GM21367 (cell line): ENCODE measurements around the gene ORAI3.

ENCODE experiments used
- ATAC-seq: cut with Tn5 transposase; IDR thresholded peaks from one replicate; pipeline ENCODE4 v1.9.1; 2021; ENCODE audit not compliant: unreplicated experiment

The ORAI3 gene

DNA sequence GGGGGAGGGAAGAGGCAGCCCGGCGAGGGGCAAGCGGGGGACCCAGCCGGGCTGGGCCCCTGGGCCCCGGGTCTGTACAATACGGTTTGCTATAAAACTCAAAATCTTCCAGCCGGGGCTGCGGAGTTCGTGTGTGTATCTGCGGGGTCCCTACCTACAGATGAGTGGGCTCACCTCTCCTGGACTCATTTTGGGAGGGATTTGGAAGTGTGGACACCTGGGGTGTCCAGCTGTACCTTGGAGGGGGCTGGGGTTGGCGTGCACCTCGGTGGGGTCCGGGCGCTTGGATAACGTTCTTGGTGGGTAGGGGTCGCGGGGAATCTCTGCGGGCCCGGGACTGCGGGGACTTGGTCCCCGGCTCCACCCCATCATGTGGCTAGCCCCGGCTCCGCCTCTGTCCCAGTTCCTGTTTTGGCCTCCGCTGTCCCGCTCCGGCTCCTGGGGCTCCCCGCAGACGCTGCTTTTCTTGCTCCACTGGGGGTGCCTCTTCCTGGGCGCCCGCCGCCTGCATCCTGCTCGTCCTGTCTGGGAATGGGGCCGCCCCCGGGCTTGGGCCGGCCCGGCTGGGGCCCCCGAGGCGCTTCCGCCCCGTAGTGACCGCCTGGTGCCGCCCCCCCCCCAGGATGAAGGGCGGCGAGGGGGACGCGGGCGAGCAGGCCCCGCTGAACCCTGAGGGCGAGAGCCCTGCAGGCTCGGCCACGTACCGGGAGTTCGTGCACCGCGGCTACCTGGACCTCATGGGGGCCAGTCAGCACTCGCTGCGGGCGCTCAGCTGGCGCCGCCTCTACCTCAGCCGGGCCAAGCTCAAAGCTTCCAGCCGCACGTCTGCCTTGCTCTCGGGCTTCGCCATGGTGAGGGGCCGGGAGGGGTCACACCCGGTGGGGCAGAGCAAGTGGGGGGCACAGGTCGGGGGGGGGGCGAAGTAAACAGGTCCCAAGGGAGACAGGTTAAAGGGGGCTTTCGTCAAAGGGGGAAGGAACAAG, at the start of gene ORAI3:
TSS of gene ORAI3 (plus strand) at position 402 of the 983 bp plus-strand sequence. CDS start at position 624, 222 bp downstream.
- no peak for ATAC-seq

DNA sequence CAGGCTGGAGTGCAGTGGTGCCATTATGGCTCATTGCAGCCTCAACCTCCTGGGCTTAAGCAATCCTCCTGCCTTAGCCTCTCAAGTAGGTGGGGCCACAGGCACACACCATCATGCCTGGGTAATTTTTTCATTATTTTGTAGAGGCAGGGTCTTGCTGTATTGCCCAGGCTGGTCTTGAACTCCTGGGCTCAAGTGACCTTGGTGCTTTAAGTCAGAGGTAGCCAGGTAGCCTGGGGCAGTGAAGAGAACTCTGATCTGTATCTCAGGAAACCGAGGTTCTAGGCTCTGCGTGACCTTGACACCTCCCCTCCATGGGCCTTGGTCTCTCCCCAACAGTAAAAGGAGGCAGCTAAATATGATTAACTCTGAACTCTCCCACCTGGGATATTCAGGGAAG, 49.1 kb upstream of the ORAI3 start:
- ATAC-seq: no peak

DNA sequence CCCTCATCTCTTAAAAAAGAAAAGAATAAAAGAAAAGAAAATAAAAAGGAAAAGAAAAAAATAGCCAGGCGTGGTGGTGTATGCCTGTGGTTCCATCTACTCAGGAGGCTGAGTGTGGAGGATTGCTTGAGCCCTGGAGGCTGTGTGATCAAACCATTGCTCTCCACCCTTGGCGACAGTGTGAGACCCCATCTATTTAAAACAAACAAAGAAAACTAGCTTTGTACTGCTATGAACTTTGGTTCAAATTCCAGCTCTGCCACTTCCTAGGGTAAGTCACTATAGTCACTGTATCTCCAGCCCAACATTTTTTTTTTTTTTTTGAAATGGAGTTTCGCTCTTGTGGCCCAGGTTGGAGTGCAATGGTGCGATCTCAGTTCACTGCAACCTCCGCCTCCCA, 48.3 kb upstream of the ORAI3 start:
- ATAC-seq: no peak

DNA sequence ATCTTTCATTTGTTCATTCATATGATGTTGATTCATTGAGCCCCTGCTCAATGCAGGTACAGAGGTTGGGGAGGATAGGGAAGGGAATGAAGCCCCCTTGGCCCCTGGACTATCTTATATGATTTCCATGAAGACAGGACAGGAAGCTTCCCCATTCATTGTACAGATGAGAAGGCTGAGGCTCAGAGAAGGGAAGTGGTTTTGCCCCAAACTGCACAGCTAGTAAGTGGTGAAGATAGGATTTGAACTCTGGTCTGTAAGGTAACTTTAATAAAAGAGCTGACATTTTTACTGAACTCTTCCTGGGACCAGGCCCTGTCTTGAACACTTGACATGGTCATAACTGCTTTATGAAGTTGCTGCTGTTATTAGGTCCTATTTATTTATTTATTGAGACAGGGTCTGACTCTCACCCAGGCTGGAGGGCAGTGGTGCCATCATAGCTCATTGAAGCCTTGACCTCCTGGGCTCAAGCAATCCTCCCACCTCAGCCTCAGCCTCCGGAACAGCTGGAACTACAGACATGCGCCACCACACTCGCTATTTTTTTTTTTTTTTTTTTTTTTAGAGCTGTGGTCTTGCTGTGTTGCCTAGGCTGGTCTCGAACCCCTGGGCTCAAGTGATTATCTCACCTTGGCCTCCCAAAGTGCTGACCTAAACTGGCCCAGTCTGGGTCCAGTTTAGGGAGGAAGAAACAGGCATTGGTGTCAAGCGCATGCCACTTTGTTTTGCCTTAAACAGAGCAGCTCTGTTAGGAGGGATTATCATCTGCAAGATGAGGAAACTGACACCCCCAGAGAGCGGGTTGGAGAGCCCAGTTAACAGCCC, 47.5 kb upstream of the ORAI3 start:
- ATAC-seq: no peak

DNA sequence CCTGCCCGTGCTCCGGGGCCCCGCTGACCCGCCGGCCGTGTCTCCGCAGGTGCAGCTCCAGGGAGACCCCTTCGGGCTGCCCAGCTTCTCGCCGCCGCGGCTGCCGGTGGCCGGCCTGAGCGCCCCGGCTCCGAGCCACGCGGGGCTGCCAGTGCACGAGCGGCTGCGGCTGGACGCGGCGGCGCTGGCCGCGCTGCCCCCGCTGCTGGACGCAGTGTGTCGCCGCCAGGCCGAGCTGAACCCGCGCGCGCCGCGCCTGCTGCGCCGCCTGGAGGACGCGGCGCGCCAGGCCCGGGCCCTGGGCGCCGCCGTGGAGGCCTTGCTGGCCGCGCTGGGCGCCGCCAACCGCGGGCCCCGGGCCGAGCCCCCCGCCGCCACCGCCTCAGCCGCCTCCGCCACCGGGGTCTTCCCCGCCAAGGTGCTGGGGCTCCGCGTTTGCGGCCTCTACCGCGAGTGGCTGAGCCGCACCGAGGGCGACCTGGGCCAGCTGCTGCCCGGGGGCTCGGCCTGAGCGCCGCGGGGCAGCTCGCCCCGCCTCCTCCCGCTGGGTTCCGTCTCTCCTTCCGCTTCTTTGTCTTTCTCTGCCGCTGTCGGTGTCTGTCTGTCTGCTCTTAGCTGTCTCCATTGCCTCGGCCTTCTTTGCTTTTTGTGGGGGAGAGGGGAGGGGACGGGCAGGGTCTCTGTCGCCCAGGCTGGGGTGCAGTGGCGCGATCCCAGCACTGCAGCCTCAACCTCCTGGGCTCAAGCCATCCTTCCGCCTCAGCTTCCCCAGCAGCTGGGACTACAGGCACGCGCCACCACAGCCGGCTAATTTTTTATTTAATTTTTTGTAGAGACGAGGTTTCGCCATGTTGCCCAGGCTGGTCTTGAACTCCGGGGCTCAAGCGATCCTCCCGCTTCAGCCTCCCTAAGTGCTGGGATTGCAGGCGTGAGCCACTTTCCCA, 46.6 kb upstream of the ORAI3 start:
- ATAC-seq: no peak

DNA sequence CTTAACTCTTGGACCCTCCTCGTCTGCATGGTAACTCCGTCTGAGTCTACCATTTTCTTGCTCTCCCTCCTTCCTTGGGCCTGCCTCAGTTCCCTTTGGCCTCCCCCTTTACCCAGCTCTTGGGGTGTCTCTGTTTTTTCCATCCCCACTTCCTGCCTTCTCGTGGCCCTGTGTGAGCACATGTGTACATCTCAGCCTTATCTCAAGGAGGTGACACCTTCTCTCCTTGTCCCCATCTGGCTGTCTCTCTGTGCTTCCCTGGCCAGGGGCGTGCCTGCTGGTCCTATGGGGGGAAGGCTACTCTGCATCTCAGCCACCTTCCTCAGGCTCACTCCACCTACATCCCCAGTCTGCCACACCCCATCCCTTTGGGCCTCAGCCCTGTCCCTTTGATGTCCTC, 45.9 kb upstream of the ORAI3 start:
- no peak for ATAC-seq

DNA sequence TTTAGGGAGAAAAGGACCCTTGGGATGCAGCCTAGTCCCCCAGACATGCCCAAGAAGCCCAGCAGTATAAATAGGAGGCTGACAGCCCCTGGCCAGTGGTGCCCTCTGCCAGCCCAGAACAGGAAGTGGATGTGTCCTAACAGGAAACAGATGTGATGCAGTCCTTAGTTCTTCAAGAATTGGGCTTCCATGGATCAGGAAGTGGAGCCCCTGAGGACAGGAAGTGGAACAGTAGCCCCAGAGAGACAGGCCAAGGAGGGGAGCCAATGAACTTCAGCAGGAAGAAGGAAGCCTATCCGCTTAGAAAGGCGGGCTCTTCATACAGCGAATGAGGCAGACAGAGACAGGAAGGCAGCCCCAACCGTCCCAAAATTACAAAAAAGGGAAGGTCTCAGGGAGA, 45.3 kb upstream of the ORAI3 start:
- no peak for ATAC-seq

DNA sequence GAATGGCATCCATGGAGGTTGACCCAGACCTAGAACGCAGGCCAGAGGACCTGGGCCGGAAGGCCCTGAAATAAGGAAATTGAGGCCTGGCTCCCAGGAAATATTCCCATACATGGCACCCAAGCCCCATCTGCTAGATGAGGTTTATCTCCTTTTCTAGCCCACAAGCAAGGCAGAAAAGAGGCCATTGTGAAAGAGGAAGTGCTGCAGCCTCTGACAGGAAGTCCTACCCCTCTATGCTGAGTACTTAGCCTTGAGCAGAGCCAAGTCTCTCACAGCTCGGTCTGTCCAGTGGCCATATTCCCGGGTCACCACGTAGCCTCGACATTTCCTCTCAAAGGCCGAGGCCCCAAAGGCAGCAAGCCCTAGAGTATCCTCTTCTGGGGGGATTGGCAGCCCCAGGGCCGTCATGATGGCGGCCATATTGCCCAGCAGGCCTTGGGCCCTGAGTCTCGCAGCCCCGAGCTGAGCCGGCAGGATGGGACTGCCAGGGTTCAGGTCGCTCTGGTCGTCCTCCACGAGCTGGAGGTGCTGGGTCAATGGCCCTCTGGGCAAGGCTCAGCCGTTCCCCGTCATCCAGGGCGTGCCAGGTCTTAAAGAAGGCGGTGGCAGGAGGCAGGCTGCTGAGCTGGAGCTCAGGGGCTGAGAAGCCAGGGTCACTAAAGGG, 44.6 kb upstream of the ORAI3 start:
- ATAC-seq: no peak

DNA sequence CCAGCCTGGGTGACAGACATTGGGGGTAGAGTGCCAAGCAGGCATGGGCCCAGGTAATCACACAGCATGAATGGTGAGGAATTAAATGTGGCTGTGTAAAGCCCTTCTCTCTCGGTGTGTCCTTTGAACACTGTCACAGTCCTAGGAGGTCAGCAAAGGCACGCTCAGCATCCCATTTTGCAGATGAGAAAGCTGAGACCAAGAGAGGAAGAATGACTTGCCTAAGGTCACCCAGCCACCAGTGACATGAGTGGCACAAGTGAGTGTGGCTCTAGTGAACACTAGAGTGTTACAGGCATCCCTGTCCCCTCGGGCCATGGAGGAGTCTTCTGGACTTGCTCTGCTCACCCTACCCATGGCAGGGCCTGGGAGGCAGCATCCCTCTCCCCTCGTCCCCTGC, 41.8 kb upstream of the ORAI3 start:
- no peak for ATAC-seq

DNA sequence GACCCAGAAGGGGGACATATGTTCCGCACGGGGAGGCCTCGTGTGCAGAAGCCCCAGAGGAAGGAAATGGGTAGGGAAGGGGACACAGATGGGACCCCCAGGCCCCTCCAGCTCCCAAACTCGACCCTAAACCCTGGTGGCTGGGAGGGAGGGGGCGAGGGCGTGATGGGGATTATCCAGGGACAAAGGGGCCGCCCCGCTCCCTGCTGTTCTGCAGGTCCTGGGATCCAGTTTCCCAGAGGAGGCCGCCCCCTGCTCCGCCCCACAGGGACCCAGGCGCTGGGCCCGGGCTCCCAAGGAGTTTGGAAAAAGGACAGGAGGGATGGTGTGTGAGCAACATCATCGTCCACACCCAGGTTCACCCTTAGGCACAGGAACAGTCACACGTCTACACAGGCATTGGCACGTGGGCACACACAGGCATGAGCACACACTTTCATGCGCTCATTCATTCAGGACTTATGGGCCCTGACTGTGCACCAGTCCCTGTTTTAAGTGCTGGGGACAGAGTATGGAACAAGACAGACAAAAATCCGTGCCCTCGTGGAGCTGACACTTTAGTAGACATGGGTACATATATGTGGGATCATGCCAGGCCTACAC, 38.3 kb upstream of the ORAI3 start:
- no peak for ATAC-seq

DNA sequence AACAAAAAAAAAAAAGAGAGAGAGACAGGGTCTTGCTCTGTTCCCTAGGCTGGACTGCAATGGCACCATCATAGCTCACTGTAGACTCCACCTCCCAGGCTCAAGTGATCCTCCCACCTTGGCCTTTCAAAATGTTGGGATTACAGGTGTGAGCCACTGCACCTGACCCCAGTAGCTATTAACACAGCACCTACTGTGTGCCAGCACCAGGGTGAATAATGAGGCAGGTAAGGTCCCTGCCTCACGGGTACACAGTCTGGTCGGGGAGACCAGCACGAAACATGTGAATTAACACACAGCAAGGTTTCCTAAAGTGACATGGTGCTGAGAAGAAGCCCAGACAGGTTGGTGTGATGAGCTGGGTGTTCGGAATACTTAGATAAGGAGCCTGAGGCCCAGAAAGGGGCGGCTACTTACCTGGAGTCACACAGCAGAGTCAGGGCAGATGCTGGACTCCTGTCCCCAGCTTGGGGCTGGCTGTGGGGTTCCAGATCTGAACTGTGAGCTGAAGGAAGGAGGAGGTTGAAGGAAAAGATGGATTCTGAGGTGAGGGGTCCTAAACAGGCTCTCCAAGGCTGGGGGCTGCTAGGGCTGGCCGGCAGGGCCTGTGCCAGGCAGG, 36.0 kb upstream of the ORAI3 start:
- ATAC-seq: no peak

DNA sequence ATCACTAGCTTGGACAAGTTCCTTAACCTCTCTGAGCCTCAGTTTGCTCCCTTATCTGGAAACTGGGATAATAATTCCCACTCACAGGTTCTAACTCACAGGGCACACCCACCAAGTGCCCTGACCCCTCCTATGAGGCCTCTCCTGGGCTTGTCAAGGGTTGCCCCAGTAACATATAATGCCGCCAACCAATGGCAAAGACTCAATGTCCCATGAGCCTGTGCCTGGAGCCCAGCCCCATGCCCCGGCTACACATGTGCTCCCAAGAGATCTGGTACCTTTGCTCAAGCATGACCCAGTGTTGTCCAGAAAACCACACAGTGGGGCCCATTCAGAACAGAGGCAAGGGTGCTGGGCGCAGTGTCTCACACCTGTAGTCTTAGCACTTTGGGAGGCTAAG, 34.0 kb upstream of the ORAI3 start:
- no peak for ATAC-seq

DNA sequence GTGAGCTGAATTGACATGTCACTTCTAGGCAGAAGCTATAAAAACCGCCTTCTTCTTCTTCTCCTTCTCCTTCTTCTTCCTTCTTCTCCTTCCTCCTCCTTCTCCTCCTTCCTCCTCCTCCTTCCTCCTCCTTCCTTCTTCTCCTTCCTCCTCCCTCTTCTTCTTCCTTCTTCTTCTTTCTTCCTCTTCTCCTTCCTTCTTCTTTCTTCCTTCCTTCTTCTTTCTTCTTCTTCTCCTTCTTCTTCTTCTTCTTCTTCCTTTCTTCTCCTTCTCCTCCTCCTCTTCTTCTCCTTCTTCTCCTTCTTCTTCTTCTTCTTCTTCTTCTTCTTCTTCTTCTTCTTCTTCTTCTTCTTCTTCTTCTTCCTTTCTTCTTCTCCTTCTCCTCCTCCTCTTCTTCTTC, 30.3 kb upstream of the ORAI3 start:
- no peak for ATAC-seq

DNA sequence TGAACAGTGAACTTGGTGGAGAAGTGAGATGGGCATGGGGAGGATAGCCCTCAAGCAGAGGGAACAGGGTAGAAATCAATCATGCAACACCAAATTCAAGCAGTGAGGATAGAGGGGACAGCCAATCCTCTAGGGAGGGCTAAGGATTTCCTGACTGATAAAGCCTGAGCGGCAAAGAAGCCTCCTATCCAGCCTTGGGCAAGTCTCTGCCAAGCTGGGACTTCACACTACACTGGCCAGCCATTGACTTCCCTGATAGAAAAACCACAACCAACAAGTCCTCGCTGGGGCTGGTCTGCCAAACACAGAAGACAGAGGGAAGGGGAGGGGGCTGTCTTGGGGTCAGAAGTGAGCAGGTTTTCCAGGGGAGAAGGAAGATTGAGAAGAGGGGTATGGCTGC, 28.0 kb upstream of the ORAI3 start:
- no peak for ATAC-seq

DNA sequence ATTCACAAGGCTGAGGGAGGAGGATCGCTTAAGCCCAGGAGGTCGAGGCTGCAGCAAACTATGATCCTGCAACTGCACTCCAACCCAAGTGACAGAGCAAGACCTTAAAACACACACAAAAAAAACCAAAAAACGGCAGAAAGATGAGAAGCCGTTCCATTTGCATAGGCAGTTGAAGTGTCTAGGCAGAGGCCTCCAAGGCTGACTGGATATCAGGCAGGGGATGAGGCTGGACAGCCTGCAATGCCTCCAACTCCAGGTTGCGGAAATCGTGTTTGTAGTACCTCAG, 27.5 kb upstream of the ORAI3 start:
- ATAC-seq: no peak

DNA sequence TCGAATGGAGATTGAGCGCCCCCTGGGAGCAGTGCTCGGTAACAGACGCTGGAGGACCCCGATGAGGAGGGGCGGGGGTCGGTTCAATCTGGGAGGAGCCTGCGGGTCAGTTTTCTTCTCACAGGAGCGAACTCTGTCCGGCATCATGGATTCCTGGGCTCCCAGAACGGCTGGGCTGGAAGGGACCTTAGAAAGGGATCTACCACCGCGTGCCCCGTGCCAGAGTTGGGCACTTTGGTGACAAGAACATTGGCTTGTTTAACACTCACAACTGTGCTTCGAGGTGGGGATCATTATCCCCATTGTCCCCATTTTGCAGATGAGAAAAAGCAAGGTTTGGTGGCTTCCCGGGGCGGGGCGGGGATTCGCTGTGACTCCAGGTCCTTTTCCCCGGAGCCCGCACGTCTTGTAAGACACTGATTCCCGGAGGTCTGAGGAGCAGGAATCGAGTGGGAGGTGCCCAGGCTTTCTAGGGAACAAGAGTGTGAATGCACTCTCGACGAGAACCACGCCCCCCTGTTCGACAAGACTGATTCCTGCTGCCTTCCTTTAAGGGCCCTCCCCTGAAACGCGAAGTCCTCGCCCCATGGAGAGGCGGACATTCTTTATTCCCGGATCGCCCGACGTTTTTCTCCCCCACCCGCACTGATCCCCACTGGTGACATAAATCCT, 27.0 kb upstream of the ORAI3 start:
- no peak for ATAC-seq

DNA sequence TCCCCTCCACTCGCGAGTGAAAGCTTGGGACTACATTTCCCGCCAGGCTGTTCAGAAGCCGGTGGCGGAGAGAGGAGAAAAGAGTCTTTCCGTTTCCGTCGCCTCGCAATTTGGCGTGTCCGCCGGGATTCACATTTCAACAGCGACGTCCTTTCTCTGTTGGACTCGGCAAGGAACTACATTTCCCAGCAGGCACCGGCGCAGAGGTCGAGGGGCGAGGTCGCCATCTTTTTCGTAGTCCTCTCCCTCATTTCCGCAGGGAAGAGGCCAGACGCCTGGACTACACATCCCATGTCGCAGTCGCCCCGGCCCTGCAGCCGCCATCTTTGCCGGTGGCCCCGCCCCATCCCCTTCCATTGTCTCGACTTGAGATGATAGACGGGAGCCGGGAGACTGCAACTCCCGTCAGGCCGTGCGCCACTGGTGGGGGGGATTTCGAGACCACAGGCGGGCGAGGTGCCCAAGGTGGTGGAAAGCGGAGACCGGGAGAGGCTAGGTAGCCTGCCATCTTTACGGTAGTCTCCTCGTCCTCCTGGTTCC, 26.4 kb upstream of the ORAI3 start:
- ATAC-seq: peak; percentile 52

DNA sequence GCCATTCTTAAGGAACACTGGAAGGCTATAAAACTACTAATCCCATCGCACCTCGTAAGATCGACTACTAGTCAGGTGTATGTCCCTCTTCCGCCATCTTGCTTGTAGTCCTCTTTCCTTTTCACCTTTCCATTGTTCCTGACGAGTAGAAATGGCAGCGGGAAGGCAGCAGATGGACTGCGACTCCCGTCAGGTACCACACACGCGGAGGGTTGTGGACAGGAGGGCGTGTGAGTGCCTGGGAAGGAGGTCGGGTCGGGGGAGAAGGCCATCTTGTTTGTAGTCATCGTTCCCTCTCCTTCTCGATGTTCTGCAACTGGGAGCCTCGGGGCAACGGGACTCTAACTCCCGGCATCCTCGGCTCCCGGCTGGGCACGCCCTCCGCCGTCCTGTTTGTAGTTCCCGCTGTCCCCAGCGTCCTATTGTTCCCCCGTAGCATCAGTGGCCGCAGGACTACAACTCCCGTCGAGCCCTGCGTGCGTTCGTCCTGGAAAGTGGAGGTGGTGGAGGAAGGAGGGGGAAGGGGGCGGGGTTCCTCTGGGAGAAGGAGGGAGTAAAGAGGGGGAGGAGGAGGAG, 25.8 kb upstream of the ORAI3 start:
- ATAC-seq: peak; percentile 57
